Endothelial cell (in vitro differentiated cells): ENCODE measurements around the gene ADCY5. TPM values are rescaled to one million over a fixed set of nuclear protein-coding genes. Genes with fewer than 3 reads are reported as not detected.

Source experiments
- DNase-seq: peaks from one replicate; pipeline ENCODE4 v3.0.0; 2021; ENCODE audit warnings: low spot score
- H3K27ac Mint-ChIP-seq: one replicate; pipeline ENCODE4 v1.8.0; 2021; ENCODE audit warnings: mixed read lengths, inconsistent platforms; ENCODE audit not compliant: unreplicated experiment
- H3K27me3 Mint-ChIP-seq: one replicate; pipeline ENCODE4 v1.8.0; 2021; ENCODE audit warnings: mild to moderate bottlenecking, moderate library complexity, mixed read lengths, inconsistent platforms; ENCODE audit not compliant: unreplicated experiment
- H3K36me3 Mint-ChIP-seq: one replicate; pipeline ENCODE4 v1.8.0; 2021; ENCODE audit warnings: mild to moderate bottlenecking, low read depth, mixed read lengths, inconsistent platforms; ENCODE audit not compliant: unreplicated experiment
- H3K4me1 Mint-ChIP-seq: one replicate; pipeline ENCODE4 v1.8.0; 2021; ENCODE audit warnings: mild to moderate bottlenecking, mixed read lengths, inconsistent platforms; ENCODE audit not compliant: unreplicated experiment
- H3K4me3 Mint-ChIP-seq: one replicate; pipeline ENCODE4 v1.8.0; 2021; ENCODE audit warnings: mild to moderate bottlenecking, mixed read lengths, inconsistent platforms; ENCODE audit not compliant: unreplicated experiment
- H3K9me3 Mint-ChIP-seq: one replicate; pipeline ENCODE4 v1.8.0; 2021; ENCODE audit warnings: mixed read lengths, inconsistent platforms; ENCODE audit not compliant: unreplicated experiment
- CTCF ChIP-seq: fragments of 200-600 bp; sonication (generic); IDR thresholded peaks from one replicate; pipeline ENCODE4 v1.5.0; 2021; ENCODE audit warnings: antibody characterized with exemption; ENCODE audit not compliant: unreplicated experiment
- total RNA-seq: library from RNA; stranded (reverse); fragmentation: NEBNext Ultra II Directional; extraction: Animal tissue kit (Norgen Biotek cat#: 25700); gene quantifications from one replicate; pipeline ENCODE4 v1.2.1, GENCODE V29; 2021; ENCODE audit not compliant: unreplicated experiment

The ADCY5 gene
- total RNA-seq, 1 donor from 2014 or later: 1.0 TPM

GRCh38 chr3:123296261-123296660, 152.6 kb downstream of the ADCY5 start:
- Mint-ChIP-seq H3K27ac (no peak overlapping the region), H3K9me3 (no peaks in the 10 kb centered on the region), H3K4me3 (no peak overlapping the region), H3K36me3 (no peaks in the 10 kb centered on the region), H3K27me3 (peaks cover 4% of the 10 kb centered on the region), H3K4me1 (no peaks in the 10 kb centered on the region)
- TF ChIP-seq CTCF: no peak
- no peak for DNase-seq

GRCh38 chr3:123295901-123296250, 153.0 kb downstream of the ADCY5 start:
- no peak for DNase-seq
- H3K4me1 Mint-ChIP-seq: no peaks in the 10 kb centered on the region
- H3K4me3 Mint-ChIP-seq: no peak overlapping the region
- H3K27ac Mint-ChIP-seq: no peak overlapping the region
- H3K9me3 Mint-ChIP-seq: no peaks in the 10 kb centered on the region
- no peak for TF ChIP-seq CTCF
- H3K36me3 Mint-ChIP-seq: no peaks in the 10 kb centered on the region
- peaks cover 4% of the 10 kb centered on the region for H3K27me3 Mint-ChIP-seq

GRCh38 chr3:123295171-123295900, 153.6 kb downstream of the ADCY5 start:
- Mint-ChIP-seq H3K4me1 (no peaks in the 10 kb centered on the region), H3K36me3 (no peaks in the 10 kb centered on the region), H3K27me3 (peaks cover 4% of the 10 kb centered on the region), H3K9me3 (no peaks in the 10 kb centered on the region), H3K4me3 (no peak overlapping the region), H3K27ac (no peak overlapping the region)
- no peak for DNase-seq
- no peak for TF ChIP-seq CTCF

GRCh38 chr3:123294296-123294938, 154.5 kb downstream of the ADCY5 start:
- Mint-ChIP-seq H3K4me3 (no peak overlapping the region), H3K9me3 (no peaks in the 10 kb centered on the region), H3K27ac (no peak overlapping the region), H3K27me3 (peaks cover 6% of the 10 kb centered on the region), H3K36me3 (no peaks in the 10 kb centered on the region), H3K4me1 (no peaks in the 10 kb centered on the region)
- DNase-seq: no peak
- no peak for TF ChIP-seq CTCF
